ENCODE data around the gene CAMK2D.

The CAMK2D gene

GRCh38 chr4:113496698-113497097, 264.8 kb downstream of the CAMK2D start:
- H3K27ac ChIP-seq, result no peak overlapping the region
- TF ChIP-seq ZFX (IDR thresholded peaks at IDR 0.05), result no peak
- TF ChIP-seq, protein P1, sequence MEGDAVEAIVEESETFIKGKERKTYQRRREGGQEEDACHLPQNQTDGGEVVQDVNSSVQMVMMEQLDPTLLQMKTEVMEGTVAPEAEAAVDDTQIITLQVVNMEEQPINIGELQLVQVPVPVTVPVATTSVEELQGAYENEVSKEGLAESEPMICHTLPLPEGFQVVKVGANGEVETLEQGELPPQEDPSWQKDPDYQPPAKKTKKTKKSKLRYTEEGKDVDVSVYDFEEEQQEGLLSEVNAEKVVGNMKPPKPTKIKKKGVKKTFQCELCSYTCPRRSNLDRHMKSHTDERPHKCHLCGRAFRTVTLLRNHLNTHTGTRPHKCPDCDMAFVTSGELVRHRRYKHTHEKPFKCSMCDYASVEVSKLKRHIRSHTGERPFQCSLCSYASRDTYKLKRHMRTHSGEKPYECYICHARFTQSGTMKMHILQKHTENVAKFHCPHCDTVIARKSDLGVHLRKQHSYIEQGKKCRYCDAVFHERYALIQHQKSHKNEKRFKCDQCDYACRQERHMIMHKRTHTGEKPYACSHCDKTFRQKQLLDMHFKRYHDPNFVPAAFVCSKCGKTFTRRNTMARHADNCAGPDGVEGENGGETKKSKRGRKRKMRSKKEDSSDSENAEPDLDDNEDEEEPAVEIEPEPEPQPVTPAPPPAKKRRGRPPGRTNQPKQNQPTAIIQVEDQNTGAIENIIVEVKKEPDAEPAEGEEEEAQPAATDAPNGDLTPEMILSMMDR (conservative IDR thresholded peaks at IDR 0.05), result no peak

DNA sequence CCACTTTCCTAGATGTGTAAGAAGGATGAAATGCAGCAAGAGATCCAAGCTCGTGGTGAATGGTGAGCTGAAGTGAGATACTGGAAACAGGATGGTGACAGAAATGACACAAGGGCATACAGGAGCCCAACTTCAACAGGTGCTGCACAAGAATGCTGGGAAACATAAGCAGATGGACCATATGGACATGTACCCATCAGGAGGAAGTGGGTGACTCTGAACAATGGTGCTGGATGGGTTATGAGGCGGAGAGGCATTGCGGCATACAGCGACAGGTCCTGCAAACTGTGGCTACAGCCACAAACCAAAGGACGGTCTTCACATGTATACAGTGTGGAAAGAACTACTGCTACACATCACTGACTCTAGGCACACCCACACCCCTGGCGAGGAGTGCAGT, 265.7 kb downstream of the CAMK2D start:
- TF ChIP-seq ZFX (IDR thresholded peaks at IDR 0.05), result no peak
- TF ChIP-seq, protein P1 (conservative IDR thresholded peaks at IDR 0.05), result no peak
- H3K27ac ChIP-seq, result no peak overlapping the region

DNA sequence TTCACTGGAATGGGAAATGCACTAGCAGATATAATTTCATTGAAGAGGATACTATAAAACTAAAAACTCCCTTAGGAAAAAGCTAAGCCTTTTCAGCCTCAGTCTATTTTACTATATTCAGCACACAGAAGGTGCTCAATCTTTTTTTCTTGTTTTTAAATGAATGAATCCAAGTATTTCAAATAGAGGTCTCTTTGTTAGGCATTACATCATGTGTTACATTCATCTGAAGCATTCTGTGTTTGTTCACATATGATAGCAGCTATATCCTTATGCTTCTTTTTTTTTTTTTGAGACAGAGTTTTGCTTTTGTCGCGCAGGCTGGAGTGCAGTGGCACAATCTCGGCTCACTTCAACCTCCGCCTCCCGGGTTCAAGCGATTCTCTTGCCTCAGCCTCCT, 278.4 kb downstream of the CAMK2D start:
- no peak overlapping the region for H3K27ac ChIP-seq
- no peak for TF ChIP-seq ZFX (IDR thresholded peaks at IDR 0.05)
- TF ChIP-seq, protein P1 (conservative IDR thresholded peaks at IDR 0.05), result no peak

- TF ChIP-seq, protein P1 (conservative IDR thresholded peaks at IDR 0.05), result no peak
- TF ChIP-seq ZFX (IDR thresholded peaks at IDR 0.05), result no peak
Measured at GRCh38 chr4:113482325-113482724, 279.2 kb downstream of the CAMK2D start.

DNA sequence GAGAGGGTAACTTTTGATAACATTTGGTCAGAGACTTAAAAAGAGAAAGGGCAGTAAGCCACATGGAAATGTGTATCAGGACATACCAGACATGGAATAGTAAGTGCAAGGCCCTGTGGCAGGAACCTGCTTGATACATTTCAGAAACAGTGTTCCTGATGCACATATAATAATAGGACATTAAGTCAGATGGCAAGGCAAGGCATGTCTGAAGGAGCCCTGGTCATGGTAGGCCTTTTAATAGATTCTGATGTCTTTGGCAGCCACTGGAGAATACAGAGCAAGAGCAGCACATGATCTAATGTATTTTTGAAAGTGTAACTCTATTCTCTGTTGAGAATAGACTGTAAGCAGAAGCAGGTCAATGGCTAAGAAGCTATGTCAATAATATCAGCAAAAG, 279.7 kb downstream of the CAMK2D start:
- no peak for TF ChIP-seq ZFX (IDR thresholded peaks at IDR 0.05)
- TF ChIP-seq, protein P1 (conservative IDR thresholded peaks at IDR 0.05), result no peak
- no peak overlapping the region for H3K27ac ChIP-seq

More at GRCh38 chr4:113482325-113482724, 279.2 kb downstream of the CAMK2D start:
- H3K27ac ChIP-seq, result no peak overlapping the region

- no peak overlapping the region for H3K27ac ChIP-seq
- TF ChIP-seq ZFX (IDR thresholded peaks at IDR 0.05), result no peak
- TF ChIP-seq, protein P1 (conservative IDR thresholded peaks at IDR 0.05), result no peak
Measured at GRCh38 chr4:113480109-113480508, 281.4 kb downstream of the CAMK2D start.

DNA sequence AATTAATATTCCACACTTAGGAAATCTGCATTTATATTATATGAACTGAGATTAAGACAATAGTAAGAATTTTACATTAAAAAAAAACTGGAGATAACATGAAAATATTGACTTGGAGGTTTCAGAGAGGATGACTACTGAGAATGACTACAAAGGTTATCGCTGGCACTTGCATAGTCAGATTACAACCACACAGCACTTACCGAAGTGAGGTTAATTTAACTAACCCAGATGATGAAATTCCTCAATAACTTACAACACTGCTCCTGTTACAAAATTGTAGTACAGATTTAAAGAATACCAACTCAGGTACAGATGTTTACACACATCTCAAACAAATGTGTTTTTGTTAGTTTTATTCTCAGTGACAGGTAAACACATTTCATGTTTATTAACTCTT, 283.5 kb downstream of the CAMK2D start:
- TF ChIP-seq, protein P1 (conservative IDR thresholded peaks at IDR 0.05), result no peak
- TF ChIP-seq ZFX (IDR thresholded peaks at IDR 0.05), result no peak
- no peak overlapping the region for H3K27ac ChIP-seq

All from C4-2B (cell line).